HEK293 (cell line): ENCODE measurements around the gene SPTBN5.

Experiments
- CTCF ChIA-PET: fragments of 350-600 bp; formaldehyde crosslinking; extraction: SDS; loops from one replicate; lab custom pipeline; 2021; ENCODE audit warnings: antibody characterized with exemption; lab: Yijun Ruan, JAX
- POLR2A ChIA-PET: fragments of 300-600 bp; formaldehyde crosslinking; extraction: SDS; loops from one replicate; lab custom pipeline; 2020; ENCODE audit warnings: antibody characterized with exemption, inconsistent platforms; lab: Yijun Ruan, JAX
- H3K27ac ChIP-seq: fragments of 200-500 bp; sonication (Bioruptor generic); 2 replicates; pipeline ENCODE4 v1.5.1; 2014; ENCODE audit warnings: low read depth, low read length, control low read depth, inconsistent platforms; ENCODE audit errors: extremely low read depth
- H3K36me3 ChIP-seq, 2 experiments: fragments of 200-500 bp in 1 of 2; sonication (Bioruptor generic) in 1 of 2; 1 replicate in 1 of 2; 2 replicates in 1 of 2; pipeline ENCODE4 v1.5.1; 2014 to 2017; ENCODE audit warnings: inconsistent platforms in 2 of 2, low read length in 2 of 2; ENCODE audit not compliant: control insufficient read depth in 2 of 2, insufficient read depth in 1 of 2
- H3K4me1 ChIP-seq: fragments of 200-500 bp; sonication (Bioruptor generic); 2 replicates; pipeline ENCODE4 v1.5.1; 2014; ENCODE audit warnings: mild to moderate bottlenecking, low read length, inconsistent platforms; ENCODE audit not compliant: control insufficient read depth, insufficient read depth
- H3K4me3 ChIP-seq: 2 replicates; pipeline ENCODE4 v1.5.1; 2011; ENCODE audit warnings: low read depth, mild to moderate bottlenecking, control low read depth, low read length, moderate library complexity
- H3K9me3 ChIP-seq: fragments of 200-500 bp; sonication (Bioruptor generic); 2 replicates; pipeline ENCODE4 v1.5.1; 2014; ENCODE audit warnings: low read depth, low read length, inconsistent platforms; ENCODE audit not compliant: control insufficient read depth, insufficient read depth
- MZF1 ChIP-seq: fragments of 450-650 bp; formaldehyde crosslinking; IDR thresholded peaks from 2 replicates; pipeline ENCODE4 v1.5.1; 2017; ENCODE audit warnings: missing biosample characterization, missing genetic modification characterization, borderline replicate concordance
- RBAK ChIP-seq: fragments of 450-650 bp; formaldehyde crosslinking; IDR thresholded peaks from 2 replicates; pipeline ENCODE4 v1.5.1; 2016; ENCODE audit warnings: missing biosample characterization, missing genetic modification characterization
- SCRT2 ChIP-seq: fragments of 450-650 bp; formaldehyde crosslinking; IDR thresholded peaks from 2 replicates; pipeline ENCODE4 v1.5.1; 2016; ENCODE audit warnings: missing biosample characterization, missing genetic modification characterization
- ZBTB1 ChIP-seq: fragments of 450-650 bp; formaldehyde crosslinking; IDR thresholded peaks from 2 replicates; pipeline ENCODE4 v1.5.1; 2016; ENCODE audit warnings: missing biosample characterization, missing genetic modification characterization
- ZBTB21 ChIP-seq: fragments of 450-650 bp; formaldehyde crosslinking; IDR thresholded peaks from 2 replicates; pipeline ENCODE4 v1.5.1; 2017; ENCODE audit warnings: missing biosample characterization, missing genetic modification characterization
- ZBTB49 ChIP-seq: fragments of 450-650 bp; formaldehyde crosslinking; IDR thresholded peaks from 2 replicates; pipeline ENCODE4 v1.5.1; 2016; ENCODE audit warnings: missing biosample characterization, missing genetic modification characterization, low read depth
- ZFP41 ChIP-seq: fragments of 450-650 bp; formaldehyde crosslinking; IDR thresholded peaks from 2 replicates; pipeline ENCODE4 v1.5.1; 2016; ENCODE audit warnings: missing biosample characterization, missing genetic modification characterization, borderline replicate concordance
- ZIC2 ChIP-seq: fragments of 450-650 bp; formaldehyde crosslinking; IDR thresholded peaks from 2 replicates; pipeline ENCODE4 v1.5.1; 2016; ENCODE audit warnings: missing biosample characterization, missing genetic modification characterization
- ZNF10 ChIP-seq: fragments of 450-650 bp; formaldehyde crosslinking; IDR thresholded peaks from 2 replicates; pipeline ENCODE4 v1.5.1; 2017; ENCODE audit warnings: missing biosample characterization, missing genetic modification characterization
- ZNF132 ChIP-seq: fragments of 450-650 bp; formaldehyde crosslinking; IDR thresholded peaks from 2 replicates; pipeline ENCODE4 v1.5.1; 2017; ENCODE audit warnings: missing biosample characterization, missing genetic modification characterization, borderline replicate concordance
- ZNF133 ChIP-seq: fragments of 450-650 bp; formaldehyde crosslinking; IDR thresholded peaks from 2 replicates; pipeline ENCODE4 v1.5.1; 2016; ENCODE audit warnings: missing biosample characterization, missing genetic modification characterization
- ZNF19 ChIP-seq: fragments of 450-650 bp; formaldehyde crosslinking; IDR thresholded peaks from 2 replicates; pipeline ENCODE4; 2016; ENCODE audit warnings: missing biosample characterization, missing genetic modification characterization, low read depth
- ZNF202 ChIP-seq: fragments of 450-650 bp; formaldehyde crosslinking; IDR thresholded peaks from 2 replicates; pipeline ENCODE4 v1.5.1; 2016; ENCODE audit warnings: missing biosample characterization, missing genetic modification characterization, borderline replicate concordance
- ZNF211 ChIP-seq: fragments of 450-650 bp; formaldehyde crosslinking; IDR thresholded peaks from 2 replicates; pipeline ENCODE4 v1.5.1; 2016; ENCODE audit warnings: low read depth, missing biosample characterization, missing genetic modification characterization
- ZNF292 ChIP-seq: fragments of 450-650 bp; formaldehyde crosslinking; IDR thresholded peaks from 2 replicates; pipeline ENCODE4 v1.5.1; 2016; ENCODE audit warnings: low read depth, missing biosample characterization, missing genetic modification characterization, borderline replicate concordance
- ZNF302 ChIP-seq: fragments of 450-650 bp; formaldehyde crosslinking; IDR thresholded peaks from 2 replicates; pipeline ENCODE4 v1.5.1; 2016; ENCODE audit warnings: missing biosample characterization, missing genetic modification characterization, low read depth
- ZNF354C ChIP-seq: fragments of 450-650 bp; formaldehyde crosslinking; IDR thresholded peaks from 2 replicates; pipeline ENCODE4 v1.5.1; 2016; ENCODE audit warnings: missing biosample characterization, missing genetic modification characterization, low read depth, borderline replicate concordance
- ZNF398 ChIP-seq: fragments of 450-650 bp; formaldehyde crosslinking; IDR thresholded peaks from 2 replicates; pipeline ENCODE4 v1.5.1; 2017; ENCODE audit warnings: missing biosample characterization, missing genetic modification characterization
- ZNF600 ChIP-seq: fragments of 450-650 bp; formaldehyde crosslinking; IDR thresholded peaks from 2 replicates; pipeline ENCODE4 v1.5.1; 2016; ENCODE audit warnings: missing biosample characterization, missing genetic modification characterization
- ZNF645 ChIP-seq: fragments of 450-650 bp; formaldehyde crosslinking; IDR thresholded peaks from 2 replicates; pipeline ENCODE4; 2016; ENCODE audit warnings: missing biosample characterization, missing genetic modification characterization
- ZNF658 ChIP-seq: fragments of 450-650 bp; formaldehyde crosslinking; IDR thresholded peaks from 2 replicates; pipeline ENCODE4; 2016; ENCODE audit warnings: missing biosample characterization, missing genetic modification characterization
- ZSCAN16 ChIP-seq: fragments of 450-650 bp; formaldehyde crosslinking; IDR thresholded peaks from 2 replicates; pipeline ENCODE4 v1.5.1; 2016; ENCODE audit warnings: missing biosample characterization, missing genetic modification characterization
- TF ChIP-seq, protein P1 (sequence below): fragments of 450-650 bp; formaldehyde crosslinking; IDR thresholded peaks from 2 replicates; pipeline ENCODE4 v1.5.1; 2016; ENCODE audit warnings: missing biosample characterization, missing genetic modification characterization
- TF ChIP-seq, protein P2 (sequence below): fragments of 450-650 bp; formaldehyde crosslinking; IDR thresholded peaks from 2 replicates; pipeline ENCODE4 v1.5.1; 2016; ENCODE audit warnings: missing biosample characterization, missing genetic modification characterization

Gene SPTBN5

DNA sequence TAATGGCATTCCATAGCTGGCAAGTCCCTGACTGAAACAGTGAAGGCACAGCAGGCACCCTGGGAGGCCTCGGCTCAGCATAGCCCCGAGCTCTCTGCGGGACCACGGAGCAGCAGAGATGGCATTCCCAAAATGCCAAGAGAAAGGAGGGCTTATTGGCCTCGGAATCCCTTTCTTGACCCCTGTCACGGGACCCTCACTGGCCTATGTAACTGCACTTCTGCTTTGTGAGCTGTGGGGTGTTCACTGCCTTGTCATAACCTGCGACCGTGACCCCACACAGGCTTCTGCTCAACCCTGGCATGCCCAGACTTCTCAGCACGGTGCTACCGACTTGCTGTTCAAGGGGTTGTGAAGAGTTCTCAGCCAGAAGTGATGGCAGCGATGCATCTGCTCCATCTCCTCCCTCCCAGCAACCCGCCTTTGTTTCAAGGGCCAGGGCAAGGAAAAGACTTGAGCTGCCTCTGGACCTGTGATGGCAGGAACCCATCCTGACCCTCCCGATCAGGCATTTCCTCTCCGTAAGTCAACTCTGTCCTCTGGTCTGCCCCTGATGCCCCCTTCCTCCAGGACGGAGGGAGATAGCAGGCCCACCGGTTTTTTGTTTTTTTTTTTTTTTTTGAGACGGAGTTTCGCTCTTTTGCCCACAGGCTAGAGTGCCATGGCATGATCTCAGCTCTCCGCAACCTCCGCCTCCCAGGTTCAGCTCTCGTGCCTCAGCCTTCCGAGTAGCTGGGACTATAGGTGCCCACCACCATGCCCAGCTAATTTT lies 48.0 kb upstream of the SPTBN5 start:
- POLR2A ChIA-PET = no interaction called here
- CTCF ChIA-PET = no interaction called here

DNA sequence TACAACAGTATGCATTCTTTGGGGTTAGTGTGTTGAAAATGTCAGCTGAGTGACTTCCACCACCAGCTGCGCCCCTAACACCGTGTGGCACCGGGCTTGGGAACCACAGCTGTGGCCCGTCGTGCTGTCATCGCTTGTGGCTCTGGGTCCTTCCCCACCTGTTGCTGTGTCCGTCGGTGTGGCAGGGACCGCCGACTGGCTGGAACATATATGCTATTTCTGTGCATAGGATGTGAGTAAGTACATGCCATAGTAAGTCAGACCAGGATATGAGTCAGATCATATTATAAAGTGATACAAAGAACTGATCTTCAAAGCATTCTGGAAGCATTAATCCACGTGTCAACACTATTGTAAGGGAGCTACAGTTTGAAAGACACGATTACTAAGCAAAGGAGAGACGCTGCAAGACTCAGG lies 46.6 kb upstream of the SPTBN5 start:
- no peak overlapping the region for H3K4me3 ChIP-seq
- ChIA-PET CTCF (no interaction called here), POLR2A (no interaction called here)
- no peaks in the 10 kb centered on the region for H3K9me3 ChIP-seq
- peaks cover 0 to 13% of the 10 kb centered on the region in 2 experiments; a peak in 1 of 3 replicates for H3K36me3 ChIP-seq
- TF ChIP-seq SCRT2 (tag by site-specific recombination) (peak; percentile 63), ZNF211 (tag by site-specific recombination) (no peak)
- TF ChIP-seq, all 188 proteins: peak for 1
- H3K27ac ChIP-seq = no peak overlapping the region
- no peaks in the 10 kb centered on the region for H3K4me1 ChIP-seq

More for the DNA sequence above, 48.0 kb upstream of the SPTBN5 start:
- peaks cover 0 to 13% of the 10 kb centered on the region in 2 experiments; a peak in 1 of 3 replicates for H3K36me3 ChIP-seq
- TF ChIP-seq ZIC2 (peak; percentile 48), ZNF398 (no peak), ZBTB21 (tag by site-specific recombination) (no peak), MZF1 (no peak), RBAK (tag by site-specific recombination) (no peak), ZNF600 (no peak)
- no peaks in the 10 kb centered on the region for H3K9me3 ChIP-seq
- H3K27ac ChIP-seq = no peak overlapping the region
- no peaks in the 10 kb centered on the region for H3K4me1 ChIP-seq
- H3K4me3 ChIP-seq = no peak overlapping the region

- CTCF ChIA-PET = no interaction called here
- TF ChIP-seq ZBTB49 (tag by site-specific recombination) = no peak
- TF ChIP-seq ZFP41 = no peak
- TF ChIP-seq ZNF292 (tag by site-specific recombination) = no peak
- no peak for TF ChIP-seq ZNF202 (tag by site-specific recombination)
- no peak for TF ChIP-seq ZSCAN16 (tag by site-specific recombination)
- TF ChIP-seq, protein P1, sequence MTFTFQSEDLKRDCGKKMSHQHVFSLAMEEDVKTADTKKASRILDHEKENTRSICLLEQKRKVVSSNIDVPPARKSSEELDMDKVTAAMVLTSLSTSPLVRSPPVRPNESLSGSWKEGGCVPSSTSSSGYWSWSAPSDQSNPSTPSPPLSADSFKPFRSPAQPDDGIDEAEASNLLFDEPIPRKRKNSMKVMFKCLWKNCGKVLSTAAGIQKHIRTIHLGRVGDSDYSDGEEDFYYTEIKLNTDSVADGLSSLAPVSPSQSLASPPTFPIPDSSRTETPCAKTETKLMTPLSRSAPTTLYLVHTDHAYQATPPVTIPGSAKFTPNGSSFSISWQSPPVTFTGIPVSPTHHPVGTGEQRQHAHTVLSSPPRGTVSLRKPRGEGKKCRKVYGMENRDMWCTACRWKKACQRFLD (tag by site-specific recombination) = no peak
- TF ChIP-seq ZNF19 (tag by site-specific recombination) = no peak
- TF ChIP-seq ZNF645 (tag by site-specific recombination) = no peak
- no peak for TF ChIP-seq ZNF133 (tag by site-specific recombination)
- no peak for TF ChIP-seq ZNF132 (tag by site-specific recombination)
- TF ChIP-seq ZNF658 (tag by site-specific recombination) = no peak
- no peak for TF ChIP-seq ZNF10 (tag by site-specific recombination)
- TF ChIP-seq ZNF302 (tag by site-specific recombination) = no peak
- TF ChIP-seq, protein P2, sequence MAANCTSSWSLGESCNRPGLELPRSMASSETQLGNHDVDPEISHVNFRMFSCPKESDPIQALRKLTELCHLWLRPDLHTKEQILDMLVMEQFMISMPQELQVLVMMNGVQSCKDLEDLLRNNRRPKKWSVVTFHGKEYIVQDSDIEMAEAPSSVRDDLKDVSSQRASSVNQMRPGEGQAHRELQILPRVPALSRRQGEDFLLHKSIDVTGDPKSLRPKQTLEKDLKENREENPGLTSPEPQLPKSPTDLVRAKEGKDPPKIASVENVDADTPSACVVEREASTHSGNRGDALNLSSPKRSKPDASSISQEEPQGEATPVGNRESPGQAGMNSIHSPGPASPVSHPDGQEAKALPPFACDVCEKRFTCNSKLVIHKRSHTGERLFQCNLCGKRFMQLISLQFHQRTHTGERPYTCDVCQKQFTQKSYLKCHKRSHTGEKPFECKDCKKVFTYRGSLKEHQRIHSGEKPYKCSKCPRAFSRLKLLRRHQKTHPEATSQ = no peak
- TF ChIP-seq ZBTB1 = no peak
- TF ChIP-seq ZNF354C = no peak
Measured at GRCh38 chr15:41939986-41940385, 46.1 kb upstream of the SPTBN5 start.

More at GRCh38 chr15:41939986-41940385, 46.1 kb upstream of the SPTBN5 start:
- H3K4me3 ChIP-seq = no peak overlapping the region
- H3K4me1 ChIP-seq = no peaks in the 10 kb centered on the region
- POLR2A ChIA-PET = no interaction called here
- H3K27ac ChIP-seq = no peak overlapping the region
- H3K36me3 ChIP-seq = peaks cover 0 to 13% of the 10 kb centered on the region in 2 experiments; a peak in 1 of 3 replicates
- H3K9me3 ChIP-seq = no peaks in the 10 kb centered on the region
